ENCODE measurements around the gene MBIP.

The MBIP gene

DNA sequence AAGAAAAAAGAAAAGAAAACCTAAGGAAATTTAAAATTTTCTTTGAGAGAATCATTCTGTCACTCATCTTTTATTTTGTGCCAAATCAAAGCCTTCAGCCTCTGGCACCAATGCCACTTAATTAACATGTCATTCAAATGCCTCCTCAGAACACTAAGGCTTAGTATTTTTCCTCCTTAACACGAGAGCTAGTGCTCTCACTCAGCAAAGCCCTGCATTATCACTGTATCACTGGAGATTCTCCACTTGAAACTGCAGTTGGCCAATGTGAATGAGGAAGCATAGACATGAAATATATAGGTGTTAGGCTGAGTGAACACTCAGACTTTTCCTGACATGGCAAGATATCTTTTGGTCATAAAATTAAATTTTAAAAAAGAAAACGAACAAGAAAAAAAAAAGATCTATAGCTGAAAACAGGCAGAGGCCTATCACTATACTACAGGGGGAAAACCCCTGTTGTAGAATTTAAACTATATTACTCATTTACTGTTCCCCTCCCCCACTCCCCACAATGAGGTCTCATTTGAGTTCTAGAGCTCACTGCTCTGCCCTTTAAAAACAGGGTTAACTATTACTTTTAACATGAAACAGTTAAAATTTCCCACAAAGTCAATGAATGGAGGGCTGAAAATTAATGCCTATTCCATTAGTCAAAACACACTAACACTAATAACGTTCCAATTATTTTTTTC lies 5.1 kb downstream of the MBIP start:
- DNase-seq (ENCODE audit: insufficient read length, low spot score): no peak
- FAIRE-seq: peak; percentile 71

DNA sequence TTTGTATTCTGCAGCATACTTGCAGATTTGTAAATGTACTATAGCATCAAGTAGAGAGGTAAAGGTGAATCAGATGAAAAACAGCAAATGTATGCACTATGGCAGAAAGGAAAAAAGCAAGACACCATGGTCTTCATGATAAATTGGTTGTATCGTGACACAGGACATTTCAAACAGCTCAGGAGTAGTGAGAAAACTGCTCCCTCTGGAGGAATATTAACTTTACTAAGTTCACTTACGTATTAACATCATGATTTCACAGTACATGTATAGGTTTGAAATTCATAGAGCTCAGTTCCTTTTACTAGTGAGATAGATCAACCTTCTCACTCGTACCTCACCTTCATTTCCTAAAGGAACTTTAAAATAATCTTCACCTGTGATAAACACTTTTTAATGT lies 6.5 kb downstream of the MBIP start:
- FAIRE-seq (peak; percentile 26), DNase-seq (ENCODE audit: insufficient read length, low spot score) (no peak)

DNA sequence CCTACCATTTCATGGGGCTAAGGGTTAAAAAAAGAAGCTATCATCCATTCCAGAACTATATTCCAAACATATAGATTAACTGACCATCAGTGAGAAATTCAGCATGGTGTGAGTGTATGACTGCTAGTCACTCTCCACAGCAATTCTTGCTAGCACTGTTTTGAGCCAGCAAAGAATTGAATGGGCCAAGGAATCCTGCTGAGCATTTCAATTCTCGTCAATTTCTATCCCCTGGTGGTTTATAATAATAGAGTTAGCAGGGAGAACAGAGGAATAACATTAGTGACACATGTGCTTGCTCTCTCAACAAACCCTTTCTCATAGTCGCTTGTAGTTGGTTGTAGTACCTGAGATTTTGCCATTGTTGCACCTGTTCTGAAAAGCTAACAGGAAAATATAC lies 7.2 kb downstream of the MBIP start:
- DNase-seq (ENCODE audit: insufficient read length, low spot score): no peak

DNA sequence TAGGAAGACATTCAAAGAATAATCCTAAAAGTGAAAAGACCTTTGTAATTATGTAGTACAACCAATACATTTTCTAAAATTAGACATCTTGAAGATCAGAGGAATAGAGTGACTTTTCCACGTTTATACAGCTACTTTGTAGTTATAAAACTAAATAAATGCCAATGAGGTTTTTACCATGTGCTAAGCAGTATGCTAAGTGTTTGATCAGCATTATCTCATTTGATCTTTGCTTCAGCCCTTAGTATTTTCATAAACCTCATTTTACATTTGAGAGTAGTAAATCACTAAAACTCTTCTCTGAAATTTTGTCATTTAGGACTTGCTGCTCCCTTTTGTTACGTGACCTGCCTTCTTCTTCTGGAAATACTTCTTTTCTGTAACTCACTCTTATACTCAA lies 13.6 kb downstream of the MBIP start:
- DNase-seq (ENCODE audit: insufficient read length, low spot score): no peak
- no peak for FAIRE-seq

More for the DNA sequence above, 7.2 kb downstream of the MBIP start:
- no peak for FAIRE-seq

DNA sequence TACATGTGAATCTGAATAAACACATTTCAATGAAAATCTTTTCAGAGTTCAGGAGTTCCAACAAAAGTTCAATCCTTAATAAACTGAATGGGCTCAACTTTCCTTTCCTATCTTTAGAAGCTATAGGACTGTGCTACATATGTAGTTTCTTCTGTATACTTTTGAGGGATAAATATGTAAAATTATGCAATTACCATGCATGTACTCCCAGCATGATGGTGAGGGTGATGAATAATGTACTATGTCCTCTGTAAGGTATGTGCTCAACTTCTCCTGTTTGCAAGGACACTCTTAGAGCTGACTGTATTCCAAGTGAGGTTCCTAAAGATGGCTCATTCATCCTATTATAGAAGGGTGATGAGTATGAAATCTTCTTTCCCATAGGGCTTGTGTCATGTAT lies 15.5 kb downstream of the MBIP start:
- no peak for DNase-seq (ENCODE audit: insufficient read length, low spot score)
- FAIRE-seq: no peak

DNA sequence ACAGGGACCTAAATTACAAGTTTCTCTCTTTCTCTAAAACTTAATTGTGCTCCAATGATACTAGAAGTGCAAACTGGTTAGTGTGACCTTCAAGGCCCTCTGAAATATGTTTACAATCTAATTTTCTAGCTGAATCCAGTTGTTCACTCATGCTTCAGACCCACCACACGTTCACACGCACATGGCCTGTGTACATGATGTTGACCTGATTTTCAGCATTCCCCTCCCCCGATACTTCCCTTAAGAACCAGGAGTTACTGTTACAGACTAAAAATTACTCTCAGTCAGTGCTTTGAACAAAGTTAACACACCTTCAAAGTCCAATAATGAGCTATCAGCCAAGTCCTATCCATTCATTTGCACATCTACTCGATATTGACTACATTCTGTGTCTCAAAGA lies 16.5 kb downstream of the MBIP start:
- no peak for DNase-seq (ENCODE audit: insufficient read length, low spot score)
- FAIRE-seq: no peak

DNA sequence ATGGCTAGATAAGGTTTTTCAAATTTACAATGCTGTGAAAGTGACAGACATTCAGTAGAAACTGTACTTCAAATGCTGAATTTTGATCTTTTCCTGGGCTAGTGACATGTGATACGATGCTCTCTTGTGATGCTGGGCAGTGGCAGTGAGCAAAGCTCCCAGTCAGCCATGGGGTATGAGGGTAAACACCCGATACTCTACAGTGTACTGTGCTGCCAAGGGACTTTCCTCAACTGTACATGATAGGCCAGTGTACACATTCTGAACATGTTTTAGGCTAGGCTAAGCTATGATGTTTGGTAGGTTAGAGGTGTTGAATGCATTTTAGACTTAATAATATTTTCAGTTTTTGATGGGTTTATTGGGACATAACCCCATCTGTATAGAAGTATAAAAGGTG lies 17.6 kb downstream of the MBIP start:
- DNase-seq (ENCODE audit: insufficient read length, low spot score) (no peak), FAIRE-seq (no peak)

DNA sequence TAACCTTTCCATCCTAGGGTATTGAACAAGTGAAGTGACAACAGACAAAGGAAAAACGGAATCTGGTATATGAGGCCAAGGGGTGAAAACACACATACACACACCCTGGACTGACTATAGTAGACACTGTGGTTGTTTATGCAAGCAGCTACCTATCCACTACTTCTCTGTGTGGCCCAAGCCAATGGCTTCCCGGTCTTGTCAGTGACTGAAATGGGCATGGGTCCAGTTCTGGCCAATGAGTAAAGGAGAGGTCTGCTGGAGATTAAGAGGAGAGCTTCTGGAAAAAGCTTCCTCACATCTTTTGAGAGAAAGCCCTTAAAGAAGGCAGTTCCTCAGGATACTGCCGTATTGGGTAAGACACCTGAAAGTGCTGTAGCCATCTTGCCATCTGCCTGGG lies 19.3 kb downstream of the MBIP start:
- FAIRE-seq: peak; percentile 14
- no peak for DNase-seq (ENCODE audit: insufficient read length, low spot score)

DNA sequence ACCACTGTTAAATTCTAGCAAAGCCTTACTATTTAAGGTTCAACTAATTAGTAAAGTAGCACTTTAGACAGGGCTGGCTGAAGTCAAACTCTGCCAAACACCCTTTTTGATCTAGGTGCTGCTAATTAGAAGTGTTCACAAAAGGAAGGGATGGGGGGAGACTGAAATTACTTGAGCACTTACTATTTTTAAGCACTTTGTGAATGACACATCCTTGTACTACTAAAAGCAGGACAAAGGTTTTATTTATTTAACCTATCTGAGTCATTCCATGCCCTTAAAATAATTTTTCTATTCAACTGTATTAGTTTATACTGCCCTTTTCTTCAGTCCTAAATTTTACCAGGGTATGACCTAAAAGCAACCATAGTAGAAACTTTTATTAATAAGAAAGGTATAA lies 20.1 kb downstream of the MBIP start:
- DNase-seq (ENCODE audit: insufficient read length, low spot score) (no peak), FAIRE-seq (peak; percentile 60)

DNA sequence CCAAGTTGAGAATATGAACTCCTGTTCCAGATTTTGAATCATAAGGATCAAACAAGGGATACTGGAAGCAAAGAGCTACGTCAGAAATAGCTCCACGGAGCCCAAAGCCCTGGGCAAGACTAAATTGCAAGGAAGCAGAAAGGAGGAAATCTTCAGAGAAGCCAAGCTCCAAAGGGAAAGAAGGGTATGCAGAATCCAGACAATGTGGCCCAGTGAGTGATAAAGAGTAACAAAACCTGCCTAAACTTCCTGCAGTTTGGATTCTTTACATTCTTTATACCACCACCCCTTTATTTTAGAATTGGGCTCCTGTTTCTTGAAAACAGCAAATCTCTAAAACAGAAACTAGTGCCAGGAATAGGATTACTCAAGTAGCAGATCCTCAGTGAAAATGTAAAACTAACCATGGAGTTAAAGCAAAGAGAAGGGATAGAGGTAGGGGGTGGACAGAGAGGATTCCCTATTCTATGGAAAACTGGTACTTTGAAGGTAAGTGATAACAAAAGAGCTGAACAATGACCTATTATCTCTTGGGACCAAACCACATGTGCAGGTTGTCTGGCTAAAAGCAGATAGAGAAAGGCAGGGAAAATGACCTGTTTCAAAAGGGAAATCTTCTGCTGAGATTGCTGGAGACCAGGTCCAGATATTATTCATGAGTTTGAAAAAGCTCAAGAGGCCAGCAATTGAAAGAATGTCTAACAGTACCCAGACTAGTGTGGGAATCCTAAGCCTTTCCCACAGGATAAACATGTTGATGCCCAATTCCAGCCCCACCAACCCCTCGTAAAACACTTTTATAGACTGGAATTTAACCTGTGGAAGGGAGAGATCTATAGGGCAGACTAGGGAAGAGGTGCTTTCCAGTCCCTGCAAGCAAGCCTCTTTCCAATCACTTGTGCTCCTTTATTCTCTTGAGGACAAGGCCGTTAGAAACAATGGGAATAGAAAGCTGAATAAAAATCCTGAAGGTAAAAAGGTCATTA lies 24.5 kb downstream of the MBIP start:
- FAIRE-seq (no peak), DNase-seq (ENCODE audit: insufficient read length, low spot score) (no peak)

DNA sequence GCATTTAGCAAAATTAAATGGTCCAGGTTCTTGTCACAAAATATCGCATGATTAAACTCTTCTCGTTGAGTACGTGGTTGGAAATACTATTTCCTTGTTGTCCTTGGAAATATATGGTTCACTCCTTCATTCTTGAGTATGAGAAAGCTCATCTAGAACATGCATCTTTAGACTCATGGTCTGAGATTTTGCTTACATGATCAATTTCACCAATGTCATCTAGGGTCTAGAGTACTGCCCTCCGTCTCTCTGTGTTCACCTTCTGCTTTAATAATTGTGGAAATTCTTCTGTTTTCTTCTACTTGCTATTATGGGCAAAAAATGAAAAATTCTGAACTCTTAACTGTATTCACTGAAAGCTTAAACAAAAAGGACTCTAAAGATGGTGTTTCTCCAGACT lies 25.9 kb downstream of the MBIP start:
- FAIRE-seq (no peak), DNase-seq (ENCODE audit: insufficient read length, low spot score) (no peak)

DNA sequence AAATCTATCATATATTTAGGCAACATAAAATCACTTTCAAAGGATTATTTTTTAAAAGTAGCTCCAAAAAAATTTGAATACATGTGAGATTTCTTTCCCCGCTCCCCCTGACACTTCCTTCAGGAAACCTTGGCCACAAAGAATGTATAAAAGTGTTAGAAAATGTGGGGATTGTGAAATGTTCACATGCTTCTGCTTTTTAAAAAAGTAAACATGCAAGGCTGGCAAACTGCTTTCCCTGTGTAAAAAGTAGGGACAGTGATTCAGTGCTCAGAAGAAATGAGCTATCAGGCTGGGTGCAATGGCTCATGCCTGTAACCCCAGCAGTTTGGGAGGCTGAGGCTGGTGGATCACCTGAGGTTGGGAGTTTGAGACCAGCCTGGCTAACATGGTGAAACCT lies 26.6 kb downstream of the MBIP start:
- no peak for DNase-seq (ENCODE audit: insufficient read length, low spot score)
- no peak for FAIRE-seq

DNA sequence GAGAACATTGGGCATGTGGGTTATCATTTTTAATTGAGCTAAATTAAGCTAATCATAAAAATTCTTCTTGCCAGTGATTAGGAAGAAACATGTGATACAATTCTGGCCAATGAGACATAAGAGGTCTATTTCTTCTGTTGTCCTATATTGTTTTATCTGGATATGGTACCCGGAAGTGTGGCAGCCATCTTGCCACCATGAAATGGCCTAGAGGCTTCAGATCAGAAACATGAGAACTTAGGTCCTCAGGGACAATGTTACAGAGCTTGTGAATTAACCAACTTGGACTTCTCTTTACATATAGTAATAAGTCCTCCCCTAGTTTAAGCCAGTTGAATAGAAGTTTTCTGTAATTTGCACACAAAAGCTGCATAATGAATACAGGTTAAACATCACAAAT lies 30.5 kb downstream of the MBIP start:
- DNase-seq (ENCODE audit: insufficient read length, low spot score) (no peak), FAIRE-seq (no peak)

DNA sequence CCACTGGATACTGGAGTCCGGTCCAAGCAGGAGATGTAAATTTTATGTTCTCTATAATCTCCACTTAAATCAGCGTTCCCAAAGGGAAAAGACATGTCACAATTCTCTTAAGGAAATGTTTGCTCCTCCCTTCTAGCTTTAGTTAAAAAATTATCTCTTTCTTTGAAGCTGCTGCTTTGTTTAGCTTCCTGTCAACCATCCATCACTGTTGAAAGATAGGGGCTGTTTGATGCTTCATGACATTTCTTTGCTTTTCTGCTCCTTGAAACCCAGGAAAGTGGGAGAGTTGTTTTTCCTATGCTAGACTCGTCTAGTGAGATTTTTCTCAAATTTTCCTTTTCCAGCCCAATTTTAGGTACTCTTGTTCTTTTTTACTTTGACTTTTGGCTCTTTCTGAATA lies 31.9 kb downstream of the MBIP start:
- DNase-seq (ENCODE audit: insufficient read length, low spot score) (no peak), FAIRE-seq (no peak)

DNA sequence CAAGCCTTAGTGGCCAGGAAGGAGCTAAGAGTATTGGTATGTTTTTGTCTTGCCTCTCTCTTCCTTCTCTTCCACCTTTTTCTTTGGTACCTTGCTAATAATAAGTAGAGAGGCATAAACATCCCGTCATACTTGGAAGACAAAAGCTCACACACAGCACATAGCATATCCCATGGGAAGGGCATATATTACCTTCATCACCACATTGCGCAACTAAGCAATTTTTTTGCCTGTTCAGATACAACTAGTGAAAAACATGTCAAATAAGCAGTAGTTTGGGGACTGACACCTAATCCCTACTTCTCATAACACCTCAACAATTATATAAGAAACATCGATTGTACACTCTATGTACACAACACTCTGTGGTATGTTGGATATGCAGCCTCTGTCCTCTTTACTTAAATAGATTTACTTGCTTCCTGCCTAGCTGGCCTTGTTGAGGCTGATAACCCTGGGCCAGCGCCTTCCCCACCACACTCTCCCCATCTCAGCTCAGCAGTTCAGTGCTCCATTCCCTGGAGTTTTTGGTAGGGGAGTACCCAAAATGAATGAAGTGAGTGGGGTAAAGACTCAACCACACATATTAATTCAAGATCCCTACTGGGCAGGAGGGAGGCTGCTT lies 35.4 kb downstream of the MBIP start:
- no peak for FAIRE-seq
- no peak for DNase-seq (ENCODE audit: insufficient read length, low spot score)

DNA sequence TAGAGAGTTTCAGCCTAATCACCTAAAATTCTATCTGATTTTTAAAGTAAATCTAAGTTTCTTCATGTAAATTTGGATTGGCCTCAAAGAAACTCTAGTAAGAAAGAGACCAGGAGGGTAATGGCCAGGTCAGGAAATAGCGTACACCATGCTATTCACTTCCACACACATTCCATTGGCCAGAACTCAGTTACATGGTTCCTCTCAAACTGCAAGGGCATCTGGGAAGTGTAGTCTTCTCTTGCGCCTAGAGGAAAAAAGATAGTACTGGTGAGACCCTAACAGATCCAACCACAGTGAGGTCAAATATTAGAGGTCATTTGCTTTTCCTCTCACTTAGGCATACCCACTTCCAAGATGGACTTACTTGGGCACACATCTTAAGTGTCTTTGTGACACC lies 39.1 kb downstream of the MBIP start:
- FAIRE-seq (no peak), DNase-seq (ENCODE audit: insufficient read length, low spot score) (no peak)

DNA sequence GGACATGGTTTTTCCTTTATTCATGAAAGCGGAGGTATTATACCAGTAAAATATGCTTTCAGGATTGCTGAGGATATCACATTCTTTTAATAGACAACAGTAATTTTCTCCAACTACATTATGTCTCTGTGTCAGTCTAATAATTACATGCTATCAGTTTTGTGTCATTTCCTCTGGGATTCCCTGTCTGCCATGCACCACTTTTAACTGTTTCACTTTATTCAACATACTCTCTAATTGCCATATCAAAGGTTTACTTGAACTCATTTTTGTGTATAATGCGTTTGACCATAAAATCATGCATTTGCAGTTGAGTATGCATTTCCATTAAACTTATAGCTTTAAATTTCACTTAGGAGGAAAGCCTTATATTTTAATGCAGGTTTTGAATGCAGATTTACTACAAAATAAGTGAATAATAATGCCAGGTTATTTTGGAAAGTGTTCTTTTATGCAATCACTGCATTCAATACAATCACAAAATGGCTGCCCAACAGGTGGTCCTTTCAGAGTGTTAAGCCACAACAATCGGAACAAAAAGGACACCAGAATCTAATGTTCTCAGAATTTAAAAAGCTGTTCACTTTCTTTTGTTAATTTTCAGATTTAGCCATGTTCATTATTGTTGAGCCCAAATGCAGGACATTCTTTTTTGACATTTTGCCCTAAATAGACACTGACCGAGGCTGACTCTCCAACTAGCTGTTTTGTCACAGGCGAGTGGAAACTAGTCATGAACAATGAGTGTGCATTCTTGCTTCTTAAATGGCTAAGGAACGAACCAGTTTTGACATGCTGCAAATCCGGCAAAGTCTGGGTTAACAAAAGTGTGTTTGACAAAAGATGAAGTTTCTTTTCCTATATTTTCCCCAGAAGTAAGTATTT lies 40.9 kb downstream of the MBIP start:
- FAIRE-seq: no peak

DNA sequence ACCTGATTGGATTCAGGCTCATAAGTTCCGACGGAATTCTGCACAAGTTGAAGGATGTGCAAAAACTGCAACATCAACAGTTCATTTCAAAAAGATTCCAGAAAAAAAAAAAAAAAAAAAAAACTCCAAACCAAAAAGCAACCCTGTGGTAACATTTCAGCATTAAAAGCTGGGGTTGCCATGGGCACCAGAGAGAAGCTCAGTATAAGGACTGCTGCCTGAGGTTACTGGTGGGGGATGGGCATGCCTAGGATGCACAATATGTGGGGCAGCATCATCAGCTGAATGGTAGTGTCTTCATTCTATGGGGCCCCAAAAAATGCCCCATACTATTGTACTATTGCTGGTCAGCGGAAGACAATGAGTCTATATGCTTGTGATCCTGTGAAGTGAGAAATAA lies 44.7 kb downstream of the MBIP start:
- FAIRE-seq (no peak), DNase-seq (ENCODE audit: insufficient read length, low spot score) (no peak)

More for the DNA sequence above, 40.9 kb downstream of the MBIP start:
- DNase-seq (ENCODE audit: insufficient read length, low spot score): no peak

DNA sequence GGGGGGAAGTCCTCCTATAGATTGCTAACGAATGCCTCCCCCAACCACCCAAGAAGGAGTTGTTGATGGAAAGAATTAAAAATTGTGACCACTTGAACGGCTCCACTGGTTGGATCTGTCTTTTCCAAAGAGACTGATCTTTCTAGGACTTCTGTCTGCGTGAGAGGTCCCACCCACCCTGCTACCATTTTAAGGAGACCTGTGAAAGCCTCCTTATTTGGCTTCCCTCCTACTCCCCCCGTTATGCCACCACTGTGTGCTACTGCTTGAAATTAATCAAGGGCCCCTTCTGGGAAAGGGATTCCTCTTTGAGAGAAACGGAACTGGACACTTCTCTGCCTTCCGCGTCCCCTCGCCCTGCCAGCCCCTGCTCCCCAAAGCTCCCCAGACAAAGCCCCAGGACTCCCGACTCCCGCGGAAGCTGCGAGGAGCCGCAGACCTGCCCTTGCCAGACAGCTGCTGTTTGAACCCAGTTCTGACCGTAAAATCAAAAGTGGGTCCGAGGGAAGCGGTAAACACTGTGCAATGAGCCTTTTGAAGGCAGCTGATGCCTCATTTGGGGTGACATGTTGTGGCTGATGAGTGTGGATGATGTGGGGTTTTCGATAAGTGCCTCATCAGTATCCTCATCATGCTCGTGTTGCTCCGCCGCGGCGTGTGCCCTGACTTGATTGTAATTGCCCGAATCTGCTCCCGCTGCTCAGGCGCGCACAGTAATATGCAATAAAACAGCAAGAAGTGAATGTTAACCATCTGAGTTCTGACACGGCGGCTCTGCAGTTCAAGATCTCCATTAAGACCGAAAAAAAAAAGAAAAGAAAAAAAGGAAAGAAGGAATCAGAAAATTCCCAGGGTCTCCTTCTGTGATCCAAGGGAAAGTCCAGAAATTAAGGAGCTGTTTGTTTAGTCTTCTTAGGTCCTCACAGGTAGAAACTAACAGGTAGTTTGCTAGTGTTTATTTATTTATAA lies 48.2 kb downstream of the MBIP start:
- FAIRE-seq (no peak), DNase-seq (ENCODE audit: insufficient read length, low spot score) (no peak)
